22Rv1 (cell line): ENCODE data around the gene PDZD7.
A peak's percentile ranks its signal among the peaks of the same experiment; 100 is the strongest.

ENCODE experiments used
- CTCF ChIP-seq: fragments of 450-650 bp; IDR thresholded peaks from 2 replicates; pipeline ENCODE4 v1.5.1; 2017; ENCODE audit warnings: mild to moderate bottlenecking
- ZFX ChIP-seq: fragments of 450-650 bp; IDR thresholded peaks from 2 replicates; pipeline ENCODE4 v1.6.1; 2017; ENCODE audit warnings: antibody characterized with exemption, borderline replicate concordance

DNA sequence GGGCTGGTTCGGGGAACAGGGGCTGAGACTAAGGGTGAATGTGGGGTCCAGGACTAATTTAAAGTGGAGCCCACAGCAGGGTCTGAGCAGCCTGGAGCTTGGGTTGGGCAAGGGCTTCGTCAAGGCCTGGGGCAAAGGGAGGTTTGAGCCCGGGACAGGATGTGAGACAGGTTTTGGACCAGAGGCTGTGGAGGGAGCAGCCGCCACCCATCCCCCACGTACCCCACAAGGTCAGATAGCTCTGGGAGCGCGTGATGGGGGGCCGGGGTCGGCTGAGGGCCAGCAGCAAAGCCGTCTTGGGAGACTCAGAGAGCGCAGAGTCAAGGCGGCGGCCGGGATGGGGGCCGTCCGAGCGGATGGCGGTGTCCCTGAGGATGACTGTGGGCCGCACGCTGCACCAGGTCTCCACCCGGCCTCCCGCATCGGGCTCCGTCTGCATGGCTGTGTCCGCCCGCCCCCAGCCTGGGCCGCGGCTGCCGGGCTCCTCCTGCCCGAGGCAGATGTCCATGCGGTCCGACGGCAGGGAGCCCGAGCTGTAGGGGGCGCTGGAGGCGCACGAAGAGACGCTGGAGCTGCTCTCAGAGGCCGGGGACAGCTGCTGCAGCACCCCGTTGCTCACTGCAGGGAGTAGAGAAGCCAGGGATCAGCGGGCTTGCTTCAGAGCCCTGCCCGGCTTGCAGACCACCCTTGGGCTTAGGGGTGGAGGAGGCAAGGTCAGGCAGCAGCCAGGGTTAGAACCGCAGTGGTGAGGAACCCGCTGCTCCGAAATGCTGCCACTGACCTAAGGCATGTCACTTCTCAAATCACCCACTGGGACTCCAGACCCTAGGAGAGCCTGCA is 12.1 kb downstream of the PDZD7 start:
- TF ChIP-seq CTCF (peak; percentile 93), ZFX (no peak)
